HEK293 (cell line): ENCODE data around the gene CCDC150.

Experiments
- CTCF ChIA-PET: fragments of 350-600 bp; formaldehyde crosslinking; extraction: SDS; loops from one replicate; lab custom pipeline; 2021; ENCODE audit warnings: antibody characterized with exemption; lab: Yijun Ruan, JAX
- POLR2A ChIA-PET: fragments of 300-600 bp; formaldehyde crosslinking; extraction: SDS; loops from one replicate; lab custom pipeline; 2020; ENCODE audit warnings: antibody characterized with exemption, inconsistent platforms; lab: Yijun Ruan, JAX
- H3K27ac ChIP-seq: fragments of 200-500 bp; sonication (Bioruptor generic); 2 replicates; pipeline ENCODE4 v1.5.1; 2014; ENCODE audit warnings: low read depth, low read length, control low read depth, inconsistent platforms; ENCODE audit errors: extremely low read depth
- H3K36me3 ChIP-seq, 2 experiments: fragments of 200-500 bp in 1 of 2; sonication (Bioruptor generic) in 1 of 2; 1 replicate in 1 of 2; 2 replicates in 1 of 2; pipeline ENCODE4 v1.5.1; 2014 to 2017; ENCODE audit warnings: inconsistent platforms in 2 of 2, low read length in 2 of 2; ENCODE audit not compliant: control insufficient read depth in 2 of 2, insufficient read depth in 1 of 2
- H3K4me1 ChIP-seq: fragments of 200-500 bp; sonication (Bioruptor generic); 2 replicates; pipeline ENCODE4 v1.5.1; 2014; ENCODE audit warnings: mild to moderate bottlenecking, low read length, inconsistent platforms; ENCODE audit not compliant: control insufficient read depth, insufficient read depth
- H3K4me3 ChIP-seq: 2 replicates; pipeline ENCODE4 v1.5.1; 2011; ENCODE audit warnings: low read depth, mild to moderate bottlenecking, control low read depth, low read length, moderate library complexity
- H3K9me3 ChIP-seq: fragments of 200-500 bp; sonication (Bioruptor generic); 2 replicates; pipeline ENCODE4 v1.5.1; 2014; ENCODE audit warnings: low read depth, low read length, inconsistent platforms; ENCODE audit not compliant: control insufficient read depth, insufficient read depth
- ATF2 ChIP-seq: fragments of 450-650 bp; formaldehyde crosslinking; IDR thresholded peaks from 2 replicates; pipeline ENCODE4 v1.5.1; 2016; ENCODE audit warnings: missing biosample characterization, missing genetic modification characterization, low read depth
- EGR2 ChIP-seq: fragments of 450-650 bp; formaldehyde crosslinking; IDR thresholded peaks from 2 replicates; pipeline ENCODE4 v1.5.1; 2016; ENCODE audit warnings: low read depth, missing biosample characterization, missing genetic modification characterization
- HOXD13 ChIP-seq: sonication (generic); formaldehyde crosslinking; IDR thresholded peaks from 2 replicates; pipeline ENCODE4 v1.8.0; 2022; ENCODE audit warnings: missing genetic modification reagents, borderline replicate concordance
- MYNN ChIP-seq: fragments of 450-650 bp; formaldehyde crosslinking; IDR thresholded peaks from 2 replicates; pipeline ENCODE4 v1.5.1; 2016; ENCODE audit warnings: missing biosample characterization, missing genetic modification characterization, borderline replicate concordance
- ZBTB6 ChIP-seq: fragments of 450-650 bp; formaldehyde crosslinking; IDR thresholded peaks from 2 replicates; pipeline ENCODE4 v1.5.1; 2017; ENCODE audit warnings: missing biosample characterization, missing genetic modification characterization
- ZNF24 ChIP-seq: fragments of 450-650 bp; formaldehyde crosslinking; IDR thresholded peaks from 2 replicates; pipeline ENCODE4 v1.5.1; 2016; ENCODE audit warnings: missing biosample characterization, missing genetic modification characterization
- ZNF324 ChIP-seq: fragments of 450-650 bp; formaldehyde crosslinking; IDR thresholded peaks from 2 replicates; pipeline ENCODE4 v1.5.1; 2016; ENCODE audit warnings: missing biosample characterization, missing genetic modification characterization
- ZNF341 ChIP-seq: fragments of 450-650 bp; formaldehyde crosslinking; IDR thresholded peaks from 2 replicates; pipeline ENCODE4; 2016; ENCODE audit warnings: low read depth, missing biosample characterization, missing genetic modification characterization
- ZNF366 ChIP-seq: fragments of 450-650 bp; formaldehyde crosslinking; conservative IDR thresholded peaks from 2 replicates; pipeline ENCODE4 v1.5.1; 2016; ENCODE audit warnings: missing biosample characterization, missing genetic modification characterization
- ZNF394 ChIP-seq: fragments of 450-650 bp; formaldehyde crosslinking; IDR thresholded peaks from 2 replicates; pipeline ENCODE4 v1.5.1; 2016; ENCODE audit warnings: missing biosample characterization, missing genetic modification characterization, mild to moderate bottlenecking, moderate library complexity, borderline replicate concordance
- ZNF670 ChIP-seq: fragments of 450-650 bp; formaldehyde crosslinking; IDR thresholded peaks from 2 replicates; pipeline ENCODE4 v1.5.1; 2016; ENCODE audit warnings: missing biosample characterization, missing genetic modification characterization, low read depth
- ZSCAN30 ChIP-seq: fragments of 450-650 bp; IDR thresholded peaks from 2 replicates; pipeline ENCODE4 v1.5.1; 2018; ENCODE audit warnings: missing biosample characterization, mild to moderate bottlenecking, missing genetic modification characterization, moderate library complexity
- TF ChIP-seq, protein P1 (sequence below): fragments of 450-650 bp; IDR thresholded peaks from 2 replicates; pipeline ENCODE4 v1.5.1; 2018; ENCODE audit warnings: missing biosample characterization, missing genetic modification characterization

Gene CCDC150

GRCh38 chr2:196747400-196747799 lies 107.9 kb downstream of the CCDC150 start:
- CTCF ChIA-PET: interaction anchor here (0.6 to 0.7 kb wide), 2 partner anchors 383 to 919 kb away, joined by 3 to 4 read pairs; no protein-coding TSS in a partner anchor
- Histone ChIP-seq H3K4me1 (no peaks in the 10 kb centered on the region), H3K36me3 (peaks cover 0 to 8% of the 10 kb centered on the region in 2 experiments; a peak in 1 of 3 replicates), H3K27ac (no peak overlapping the region), H3K9me3 (no peaks in the 10 kb centered on the region), H3K4me3 (no peak overlapping the region)
- TF ChIP-seq ZNF341 (tag by site-specific recombination): no peak
- POLR2A ChIA-PET: no interaction called here

GRCh38 chr2:196748123-196748522 lies 108.6 kb downstream of the CCDC150 start:
- Histone ChIP-seq H3K9me3 (no peaks in the 10 kb centered on the region), H3K27ac (no peak overlapping the region), H3K36me3 (peaks cover 0 to 1% of the 10 kb centered on the region in 2 experiments; a peak in 1 of 3 replicates), H3K4me3 (no peak overlapping the region), H3K4me1 (no peaks in the 10 kb centered on the region)
- TF ChIP-seq ZNF366 (tag by site-specific recombination) (no peak), MYNN (tag by site-specific recombination) (no peak), HOXD13 (CRISPR knock-in tag) (no peak), ZNF341 (tag by site-specific recombination) (no peak), ZNF670 (tag by site-specific recombination) (no peak), ZBTB6 (tag by site-specific recombination) (no peak), ZNF324 (no peak), ZSCAN30 (tag by site-specific recombination) (no peak), ATF2 (tag by site-specific recombination) (no peak), EGR2 (tag by site-specific recombination) (no peak)
- TF ChIP-seq, protein P1, sequence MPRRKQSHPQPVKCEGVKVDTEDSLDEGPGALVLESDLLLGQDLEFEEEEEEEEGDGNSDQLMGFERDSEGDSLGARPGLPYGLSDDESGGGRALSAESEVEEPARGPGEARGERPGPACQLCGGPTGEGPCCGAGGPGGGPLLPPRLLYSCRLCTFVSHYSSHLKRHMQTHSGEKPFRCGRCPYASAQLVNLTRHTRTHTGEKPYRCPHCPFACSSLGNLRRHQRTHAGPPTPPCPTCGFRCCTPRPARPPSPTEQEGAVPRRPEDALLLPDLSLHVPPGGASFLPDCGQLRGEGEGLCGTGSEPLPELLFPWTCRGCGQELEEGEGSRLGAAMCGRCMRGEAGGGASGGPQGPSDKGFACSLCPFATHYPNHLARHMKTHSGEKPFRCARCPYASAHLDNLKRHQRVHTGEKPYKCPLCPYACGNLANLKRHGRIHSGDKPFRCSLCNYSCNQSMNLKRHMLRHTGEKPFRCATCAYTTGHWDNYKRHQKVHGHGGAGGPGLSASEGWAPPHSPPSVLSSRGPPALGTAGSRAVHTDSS (tag by site-specific recombination): no peak
- POLR2A ChIA-PET: no interaction called here
- CTCF ChIA-PET: interaction anchor here (0.6 to 0.7 kb wide), 5 partner anchors 117 to 918 kb away, joined by 3 to 4 read pairs (median 3); no protein-coding TSS in a partner anchor

DNA sequence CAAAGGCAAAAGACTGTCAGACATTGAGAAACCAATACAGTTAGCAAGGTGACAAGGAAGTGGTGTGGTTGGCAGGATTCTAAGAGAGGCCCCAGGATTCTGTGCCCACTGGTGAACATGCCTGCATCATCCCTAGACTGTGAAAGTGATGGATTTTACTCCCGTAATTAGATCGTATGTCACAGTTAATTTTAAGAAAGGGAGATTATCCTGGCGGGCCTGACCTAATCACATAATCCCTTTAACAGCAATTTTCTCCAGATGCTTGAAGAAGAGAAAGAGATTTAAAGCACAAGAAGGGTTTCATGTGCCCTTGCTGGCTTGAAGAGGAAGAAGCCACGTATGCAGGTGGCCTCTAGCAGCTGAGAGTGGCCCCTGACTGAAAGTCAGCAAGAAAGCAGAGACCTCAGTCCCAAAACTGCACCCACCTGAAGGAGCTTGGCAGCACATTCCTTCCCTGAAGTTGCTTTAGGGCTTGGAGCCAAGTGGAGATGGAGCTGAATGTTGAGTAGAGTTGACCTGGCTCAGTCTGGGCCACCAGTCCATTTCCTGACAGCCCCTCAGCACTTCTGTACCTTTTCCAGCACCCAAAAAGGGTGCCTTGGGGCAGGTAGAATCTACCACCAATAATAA lies 110.9 kb downstream of the CCDC150 start:
- CTCF ChIA-PET: interaction anchor here (0.6 to 1.8 kb wide), 28 partner anchors 9 to 673 kb away, joined by 3 to 30 read pairs (median 4); partner anchors contain the start of gene GTF3C3
- Histone ChIP-seq H3K36me3 (no peaks in the 10 kb centered on the region), H3K9me3 (no peaks in the 10 kb centered on the region), H3K4me1 (no peaks in the 10 kb centered on the region), H3K4me3 (no peak overlapping the region), H3K27ac (no peak overlapping the region)
- TF ChIP-seq ZNF24 (tag by site-specific recombination) (no peak), ZNF394 (tag by site-specific recombination) (no peak)
- POLR2A ChIA-PET: interaction anchor here (0.6 kb wide), 1 partner anchor 771 kb away, joined by 3 read pairs; no protein-coding TSS in a partner anchor
